K562 (cell line): ENCODE measurements around the gene CAPN13. TPM values are rescaled to one million over a fixed set of nuclear protein-coding genes. Genes with fewer than 3 reads are reported as not detected.

Experiments used
- ATAC-seq: fragments of 200-7000 bp; cut with Tn5 transposase; 3 replicates; pipeline ENCODE4 v1.9.1; 2020; ENCODE audit warnings: moderate library complexity
- BruUV-seq: library from RNA; stranded (reverse); fragments of 400-500 nt; replicated peaks from 2 replicates; lab custom pipeline; 2021; lab: Mats Ljungman, UMichigan
- CTCF ChIA-PET: fragments of 300-600 bp; formaldehyde crosslinking; extraction: SDS; loops from one replicate; lab custom pipeline; 2021; ENCODE audit warnings: low intra/inter-chr PET ratio; lab: Yijun Ruan, JAX
- POLR2A ChIA-PET: fragments of 300-600, 350-650 bp; sonication (Branson Sonifier 250); formaldehyde crosslinking; extraction: SDS; loops from one replicate; lab custom pipeline; 2021; ENCODE audit warnings: antibody characterized with exemption, inconsistent platforms; lab: Yijun Ruan, JAX
- DNase-seq, 4 experiments: peaks; one replicate each; pipeline versions ENCODE4 v3.0.0 to v3.0.0-alpha.2; 2011 to 2018; ENCODE audit warnings: low spot score in 3 of 4, mixed read lengths in 3 of 4; ENCODE audit errors: extremely low read depth in 1 of 4
- FAIRE-seq: peaks from 2 replicates; lab custom pipeline; 2011; peaks lifted over from hg19 to GRCh38; lab: Jason Lieb, UNC
- H2AFZ ChIP-seq: 2 replicates; pipeline ENCODE4 v1.6.0; 2011; ENCODE audit warnings: low read depth, low read length, control low read depth, inconsistent platforms
- H3K27ac ChIP-seq: fragments of 200-600 bp; 3 replicates; pipeline ENCODE4 v1.8.0; 2011; ENCODE audit warnings: low read depth, mild to moderate bottlenecking, control low read depth, inconsistent platforms, low read length, moderate library complexity, mixed read lengths; ENCODE audit errors: extremely low read depth
- H3K27me3 ChIP-seq, 2 experiments: fragments of 300-600 bp in 1 of 2; 2 replicates in 1 of 2; 3 replicates in 1 of 2; pipeline versions ENCODE4 v1.6.0 to v1.8.0; 2011; ENCODE audit warnings: inconsistent platforms in 2 of 2, low read length in 2 of 2, mild to moderate bottlenecking in 1 of 2, mixed read lengths in 1 of 2, moderate library complexity in 1 of 2; ENCODE audit not compliant: control insufficient read depth in 2 of 2, insufficient read depth in 2 of 2
- H3K36me3 ChIP-seq: fragments of 300-600 bp; 3 replicates; pipeline ENCODE4 v1.8.0; 2011; ENCODE audit warnings: mild to moderate bottlenecking, low read length, inconsistent platforms; ENCODE audit not compliant: control insufficient read depth, insufficient read depth
- H3K4me1 ChIP-seq, 2 experiments: fragments of 200-600 bp in 1 of 2; replicated peaks in 1 of 2; 2 replicates in 1 of 2; 3 replicates in 1 of 2; pipeline versions ENCODE4 v1.5.1 to v1.8.0; 2011; ENCODE audit warnings: inconsistent platforms in 2 of 2, low read length in 2 of 2, mild to moderate bottlenecking in 1 of 2, mixed read lengths in 1 of 2, moderate library complexity in 1 of 2; ENCODE audit not compliant: control insufficient read depth in 2 of 2, insufficient read depth in 2 of 2
- H3K4me2 ChIP-seq: 2 replicates; pipeline ENCODE4 v1.6.1; 2011; ENCODE audit warnings: low read length, control low read depth, inconsistent platforms, mixed read lengths; ENCODE audit not compliant: insufficient read depth
- H3K4me3 ChIP-seq: fragments of 200-600 bp; sonication (generic), shearing (Covaris generic); 2 replicates; pipeline ENCODE4 v1.5.1; 2016; ENCODE audit warnings: control low read depth, inconsistent platforms
- H3K79me2 ChIP-seq: fragments of 200-600 bp; 3 replicates; pipeline ENCODE4 v1.8.0; 2011; ENCODE audit warnings: low read length, inconsistent platforms; ENCODE audit not compliant: control insufficient read depth, insufficient read depth
- H3K9ac ChIP-seq, 2 experiments: 2 replicates each; pipeline versions ENCODE4 v1.6.0 to v1.6.1; 2011; ENCODE audit warnings: low read depth in 2 of 2, low read length in 2 of 2, control low read depth in 1 of 2, inconsistent platforms in 1 of 2, mild to moderate bottlenecking in 1 of 2, mixed read lengths in 1 of 2; ENCODE audit not compliant: insufficient read depth in 1 of 2
- H3K9me1 ChIP-seq: one replicate; pipeline ENCODE4 v1.6.0; 2011; ENCODE audit warnings: inconsistent platforms, mild to moderate bottlenecking, low read length, moderate library complexity; ENCODE audit not compliant: control insufficient read depth, insufficient read depth
- H3K9me3 ChIP-seq: replicated peaks from 2 replicates; pipeline ENCODE4 v1.5.1; 2011; ENCODE audit warnings: low read depth, low read length, inconsistent platforms; ENCODE audit not compliant: control insufficient read depth, insufficient read depth
- H4K20me1 ChIP-seq: replicated peaks from 2 replicates; pipeline ENCODE4 v1.6.1; 2011; ENCODE audit warnings: low read length, inconsistent platforms, mixed read lengths; ENCODE audit not compliant: control insufficient read depth, insufficient read depth
- BRD9 ChIP-seq: fragments of 450-650 bp; IDR thresholded peaks from 2 replicates; pipeline ENCODE4 v1.6.1; 2018; ENCODE audit warnings: low read depth; ENCODE audit not compliant: partially characterized antibody
- CTBP1 ChIP-seq: fragments of 450-650 bp; IDR thresholded peaks from 2 replicates; pipeline ENCODE4 v1.6.1; 2016; ENCODE audit warnings: borderline replicate concordance
- L3MBTL2 ChIP-seq: fragments of 450-650 bp; IDR thresholded peaks from 2 replicates; pipeline ENCODE4 v1.6.1; 2016; ENCODE audit warnings: mild to moderate bottlenecking, moderate library complexity
- PYGO2 ChIP-seq: fragments of 450-650 bp; IDR thresholded peaks from 2 replicates; pipeline ENCODE4 v1.6.1; 2016; ENCODE audit warnings: mild to moderate bottlenecking, missing genetic modification characterization, moderate library complexity, missing compliant biosample characterization
- SAP30 ChIP-seq: fragments of 200-600 bp; sonication (generic); IDR thresholded peaks from 2 replicates; pipeline ENCODE4 v1.6.1; 2012; ENCODE audit warnings: borderline replicate concordance, low read depth, mild to moderate bottlenecking, moderate library complexity, low read length, control low read depth, inconsistent platforms; ENCODE audit not compliant: insufficient read depth, poor library complexity, severe bottlenecking
- ZBTB7A ChIP-seq: IDR thresholded peaks from 2 replicates; pipeline ENCODE4 v1.6.1; 2011; ENCODE audit warnings: low read depth, mild to moderate bottlenecking, low read length, moderate library complexity, borderline replicate concordance; ENCODE audit not compliant: control insufficient read depth
- ZFPM2 ChIP-seq: fragments of 250-450 bp; sonication (Bioruptor Pico); IDR thresholded peaks from 2 replicates; pipeline ENCODE4 v1.5.1; 2022; ENCODE audit warnings: mild to moderate bottlenecking
- WGBS: fragments of 100-300 bp; shearing (Covaris generic); methylation state at CpG from one replicate; pipeline ENCODE4 v1.1.6; 2016; ENCODE audit warnings: low coverage, mixed read lengths; ENCODE audit not compliant: insufficient coverage; ENCODE audit errors: missing lambda C conversion rate; 5-methylcytosine and 5-hydroxymethylcytosine counted together
- in situ Hi-C: fragments of 300-500 bp; cut with MboI; formaldehyde crosslinking; loops from 4 replicates; pipeline ENCODE4 v1.15.0; 2018; ENCODE audit warnings: inconsistent platforms, mixed read lengths
- intact Hi-C: fragments of 100-400 bp; cut with micrococcal nuclease; formaldehyde crosslinking; loops from 2 replicates; pipeline ENCODE4 v1.14.2; 2022
- polyA plus RNA-seq, 8 experiments: library from polyadenylated mRNA; depleted of rRNA in 4 of 8; stranded (reverse) in 5 of 8; unstranded in 3 of 8; fragments of >200 nt; fragmentation: Nextera tagmentation in 2 of 8; fragmentation: Illumina TruSeq in 1 of 8; extraction: Ambion mirVana in 2 of 8; extraction: Trizol in 1 of 8; gene quantifications; 2 replicates each; pipeline versions ENCODE4 v1.2.1 to v1.2.3, GENCODE V29; 2011 to 2014; ENCODE audit warnings: inconsistent platforms in 1 of 8, missing spikeins in 1 of 8
- total RNA-seq, 7 experiments: library from RNA; depleted of rRNA in 6 of 7; stranded (reverse); fragments of >200 nt in 6 of 7; fragmentation: Illumina TruSeq in 2 of 7; extraction: Trizol in 2 of 7; gene quantifications; 2 replicates each; pipeline versions ENCODE4 v1.2.1 to v1.2.3, GENCODE V29; 2011 to 2021; ENCODE audit warnings: low replicate concordance in 1 of 7
- TF ChIP-seq, protein P1 (sequence below): sonication (generic); formaldehyde crosslinking; IDR thresholded peaks from 2 replicates; pipeline ENCODE4 v1.8.0; 2022; ENCODE audit warnings: missing genetic modification reagents, mild to moderate bottlenecking, moderate library complexity, borderline replicate concordance
- TF ChIP-seq, protein P2 (sequence below), 2 experiments: fragments of 450-650 bp; IDR thresholded peaks; 2 replicates each; pipeline ENCODE4 v1.6.1; 2018; ENCODE audit warnings: mild to moderate bottlenecking in 2 of 2, low read depth in 1 of 2; ENCODE audit not compliant: partially characterized antibody in 2 of 2

The CAPN13 gene
- total and polyA plus RNA-seq, 9 of the 15 experiments (the other 6 are each of a cell fraction or from before 2014, with no cell fraction given) = not detected

DNA sequence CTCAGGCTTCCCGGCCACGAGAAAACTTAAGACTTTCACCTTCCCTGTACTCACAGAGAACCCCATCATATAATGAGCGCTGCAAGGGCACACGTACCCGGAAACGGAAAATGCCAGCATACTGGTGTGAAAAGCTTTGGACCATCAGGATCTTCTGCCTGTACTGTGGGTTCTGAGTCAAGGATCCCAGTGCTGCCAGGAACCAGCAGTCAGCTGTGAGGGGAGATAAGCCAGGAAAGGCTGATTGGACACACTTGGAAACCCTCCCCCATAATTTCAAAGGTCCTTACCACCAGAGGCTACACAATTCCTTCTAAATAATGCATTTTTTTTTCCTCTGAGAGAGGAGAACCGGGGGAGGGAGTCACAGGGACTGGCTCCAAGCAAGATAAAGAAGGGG lies 31.4 kb downstream of the CAPN13 start:
- Histone ChIP-seq H2AFZ (no peak overlapping the region), H3K79me2 (no peaks in the 10 kb centered on the region), H3K9ac (no peak overlapping the region), H3K36me3 (no peaks in the 10 kb centered on the region), H3K4me1 (no peaks in the 10 kb centered on the region; a peak in 1 of 5 replicates), H3K4me2 (no peak overlapping the region), H3K9me1 (no peaks in the 10 kb centered on the region), H3K4me3 (no peak overlapping the region), H3K27ac (no peak overlapping the region), H3K9me3 (no peaks in the 10 kb centered on the region), H4K20me1 (no peaks in the 10 kb centered on the region), H3K27me3 (peaks cover 2 to 31% of the 10 kb centered on the region in 2 experiments; a peak in 3 of 5 replicates)
- no TSS peak for BruUV-seq
- DNase-seq (peak in 2 of 4 experiments; percentile 2 to 23), ATAC-seq (peak; percentile 53; the same call in 2 of the 3 replicates), FAIRE-seq (no peak)
- intact Hi-C loops (no loop called here), in situ Hi-C loops (no loop called here)
- WGBS = 0% methylated on average over 7 of the region's 7 CpGs
- CTCF ChIA-PET = interaction anchor here (0.6 kb wide), 1 partner anchor 59 kb away, joined by 3 read pairs; no protein-coding TSS in a partner anchor
- POLR2A ChIA-PET = no interaction called here
- TF ChIP-seq, protein P1, sequence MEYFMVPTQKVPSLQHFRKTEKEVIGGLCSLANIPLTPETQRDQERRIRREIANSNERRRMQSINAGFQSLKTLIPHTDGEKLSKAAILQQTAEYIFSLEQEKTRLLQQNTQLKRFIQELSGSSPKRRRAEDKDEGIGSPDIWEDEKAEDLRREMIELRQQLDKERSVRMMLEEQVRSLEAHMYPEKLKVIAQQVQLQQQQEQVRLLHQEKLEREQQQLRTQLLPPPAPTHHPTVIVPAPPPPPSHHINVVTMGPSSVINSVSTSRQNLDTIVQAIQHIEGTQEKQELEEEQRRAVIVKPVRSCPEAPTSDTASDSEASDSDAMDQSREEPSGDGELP = peak; percentile 80
- TF ChIP-seq ZBTB7A = no peak

DNA sequence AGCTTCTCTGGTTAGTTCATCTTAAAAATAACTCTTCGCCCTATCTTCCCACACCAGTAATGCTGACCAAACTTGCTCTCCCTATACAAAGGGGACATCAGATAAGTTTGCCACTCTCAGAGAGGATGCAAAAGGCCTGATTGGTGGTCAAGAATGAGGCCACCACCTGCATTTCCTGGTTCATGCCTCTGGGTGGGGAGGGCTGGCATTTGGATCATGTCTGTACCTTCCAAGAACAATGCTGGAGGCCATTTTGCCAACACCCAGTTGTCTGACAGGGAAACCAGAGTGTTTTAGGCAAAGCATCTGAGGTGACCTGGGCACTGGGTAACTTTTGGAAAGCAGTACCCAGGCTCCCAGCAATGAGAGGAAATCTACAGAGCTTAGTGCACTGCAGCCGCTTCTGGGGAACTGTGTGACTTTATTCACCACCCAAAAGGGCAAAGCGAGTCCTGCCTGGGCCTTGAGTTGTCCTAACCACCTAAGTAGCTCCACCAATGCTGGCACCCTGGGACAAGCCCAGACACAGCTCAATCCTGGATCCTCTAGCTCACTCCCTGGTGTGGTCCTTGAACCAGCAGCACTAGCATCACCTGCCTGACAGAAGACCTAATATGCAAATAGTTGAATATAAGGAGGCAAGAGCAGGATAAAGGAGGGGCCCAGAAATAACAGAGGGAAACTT lies 35.1 kb downstream of the CAPN13 start:
- intact Hi-C loops = no loop called here
- TF ChIP-seq ZFPM2 (CRISPR knock-in tag) (no peak), PYGO2 (tag) (no peak), BRD9 (no peak), SAP30 (no peak), CTBP1 (no peak), L3MBTL2 (no peak)
- TF ChIP-seq, protein P2, sequence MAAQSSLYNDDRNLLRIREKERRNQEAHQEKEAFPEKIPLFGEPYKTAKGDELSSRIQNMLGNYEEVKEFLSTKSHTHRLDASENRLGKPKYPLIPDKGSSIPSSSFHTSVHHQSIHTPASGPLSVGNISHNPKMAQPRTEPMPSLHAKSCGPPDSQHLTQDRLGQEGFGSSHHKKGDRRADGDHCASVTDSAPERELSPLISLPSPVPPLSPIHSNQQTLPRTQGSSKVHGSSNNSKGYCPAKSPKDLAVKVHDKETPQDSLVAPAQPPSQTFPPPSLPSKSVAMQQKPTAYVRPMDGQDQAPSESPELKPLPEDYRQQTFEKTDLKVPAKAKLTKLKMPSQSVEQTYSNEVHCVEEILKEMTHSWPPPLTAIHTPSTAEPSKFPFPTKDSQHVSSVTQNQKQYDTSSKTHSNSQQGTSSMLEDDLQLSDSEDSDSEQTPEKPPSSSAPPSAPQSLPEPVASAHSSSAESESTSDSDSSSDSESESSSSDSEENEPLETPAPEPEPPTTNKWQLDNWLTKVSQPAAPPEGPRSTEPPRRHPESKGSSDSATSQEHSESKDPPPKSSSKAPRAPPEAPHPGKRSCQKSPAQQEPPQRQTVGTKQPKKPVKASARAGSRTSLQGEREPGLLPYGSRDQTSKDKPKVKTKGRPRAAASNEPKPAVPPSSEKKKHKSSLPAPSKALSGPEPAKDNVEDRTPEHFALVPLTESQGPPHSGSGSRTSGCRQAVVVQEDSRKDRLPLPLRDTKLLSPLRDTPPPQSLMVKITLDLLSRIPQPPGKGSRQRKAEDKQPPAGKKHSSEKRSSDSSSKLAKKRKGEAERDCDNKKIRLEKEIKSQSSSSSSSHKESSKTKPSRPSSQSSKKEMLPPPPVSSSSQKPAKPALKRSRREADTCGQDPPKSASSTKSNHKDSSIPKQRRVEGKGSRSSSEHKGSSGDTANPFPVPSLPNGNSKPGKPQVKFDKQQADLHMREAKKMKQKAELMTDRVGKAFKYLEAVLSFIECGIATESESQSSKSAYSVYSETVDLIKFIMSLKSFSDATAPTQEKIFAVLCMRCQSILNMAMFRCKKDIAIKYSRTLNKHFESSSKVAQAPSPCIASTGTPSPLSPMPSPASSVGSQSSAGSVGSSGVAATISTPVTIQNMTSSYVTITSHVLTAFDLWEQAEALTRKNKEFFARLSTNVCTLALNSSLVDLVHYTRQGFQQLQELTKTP (IDR thresholded peaks at IDR 0.05; ENCODE audit: low read depth in 1 of 2, partially characterized antibody in 2 of 2) = no peak

More for the DNA sequence above, 35.1 kb downstream of the CAPN13 start:
- Histone ChIP-seq H3K9ac (no peak overlapping the region), H3K27me3 (peaks cover 0 to 29% of the 10 kb centered on the region in 2 experiments; a peak in 2 of 5 replicates), H3K4me3 (no peak overlapping the region), H3K4me1 (no peaks in the 10 kb centered on the region; a peak in 1 of 5 replicates), H3K79me2 (no peaks in the 10 kb centered on the region), H3K36me3 (no peaks in the 10 kb centered on the region), H4K20me1 (no peaks in the 10 kb centered on the region; the same call in 1 of the 2 replicates), H3K9me3 (no peaks in the 10 kb centered on the region), H3K27ac (no peak overlapping the region), H3K9me1 (peaks cover 3% of the 10 kb centered on the region), H2AFZ (no peak overlapping the region), H3K4me2 (no peak overlapping the region)
- no peak for FAIRE-seq
- in situ Hi-C loops = no loop called here
- ChIA-PET CTCF (no interaction called here), POLR2A (interaction anchor here (0.6 to 0.7 kb wide), 2 partner anchors 36 to 1483 kb away, joined by 3 read pairs; no protein-coding TSS in a partner anchor)
- BruUV-seq = no TSS peak
- no peak for ATAC-seq
- no peak for DNase-seq
- WGBS = 0% methylated on average over 3 of the region's 3 CpGs
